GM23338 (cell line): ENCODE results near the gene ADAM20. TPM values are rescaled to one million over a fixed set of nuclear protein-coding genes. Genes with fewer than 3 reads are reported as not detected.

ENCODE experiments used
- ATAC-seq: fragments of 200-7000 bp; cut with Tn5 transposase; 3 replicates; pipeline ENCODE4 v1.9.1; 2020
- DNase-seq: peaks from one replicate; pipeline ENCODE4 v3.0.0-alpha.2; 2015; ENCODE audit warnings: low spot score
- H2AFZ ChIP-seq: fragments of 200-600 bp; sonication (generic); 2 replicates; pipeline ENCODE4 v1.8.0; 2016; ENCODE audit warnings: antibody characterized with exemption, mild to moderate bottlenecking, moderate library complexity
- H3F3A ChIP-seq: fragments of 200-600 bp; sonication (generic); replicated peaks from 2 replicates; pipeline ENCODE4 v1.8.0; 2017; ENCODE audit warnings: antibody characterized with exemption, mixed run types, low read depth
- H3K27ac ChIP-seq: fragments of 200-600 bp; sonication (generic); 2 replicates; pipeline ENCODE4 v1.6.1; 2016; ENCODE audit warnings: low read depth
- H3K27me3 ChIP-seq: fragments of 200-600 bp; sonication (generic); 2 replicates; pipeline ENCODE4 v1.8.0; 2016; ENCODE audit warnings: mild to moderate bottlenecking, mixed run types, moderate library complexity; ENCODE audit not compliant: insufficient read depth
- H3K36me3 ChIP-seq: fragments of 200-600 bp; sonication (generic); 2 replicates; pipeline ENCODE4 v1.8.0; 2016; ENCODE audit warnings: mild to moderate bottlenecking; ENCODE audit not compliant: insufficient read depth
- H3K4me1 ChIP-seq: fragments of 200-600 bp; sonication (generic); 2 replicates; pipeline ENCODE4 v1.8.0; 2016; ENCODE audit warnings: mild to moderate bottlenecking, moderate library complexity; ENCODE audit not compliant: insufficient read depth
- H3K4me2 ChIP-seq: fragments of 200-600 bp; sonication (generic); 2 replicates; pipeline ENCODE4 v1.7.1; 2017; ENCODE audit warnings: mixed run types
- H3K4me3 ChIP-seq: fragments of 200-600 bp; sonication (generic); 2 replicates; pipeline ENCODE4 v1.6.1; 2016; ENCODE audit warnings: mixed run types
- H3K79me2 ChIP-seq: fragments of 200-600 bp; sonication (generic); replicated peaks from 2 replicates; pipeline ENCODE4 v1.8.0; 2017; ENCODE audit warnings: mild to moderate bottlenecking; ENCODE audit not compliant: insufficient read depth
- H3K9me2 ChIP-seq: fragments of 200-600 bp; sonication (generic); 2 replicates; pipeline ENCODE4 v1.8.0; 2017; ENCODE audit not compliant: insufficient read depth
- H4K20me1 ChIP-seq: fragments of 200-600 bp; sonication (generic); replicated peaks from 2 replicates; pipeline ENCODE4 v1.8.0; 2017; ENCODE audit warnings: mild to moderate bottlenecking; ENCODE audit not compliant: insufficient read depth
- H3K27ac Mint-ChIP-seq: 2 replicates; pipeline ENCODE4 v1.8.0; 2020; ENCODE audit warnings: inconsistent platforms, mild to moderate bottlenecking, moderate library complexity, mixed read lengths
- H3K27me3 Mint-ChIP-seq: 3 replicates; pipeline ENCODE4 v1.8.0; 2022; ENCODE audit warnings: low read depth, mild to moderate bottlenecking, moderate library complexity, mixed read lengths, inconsistent platforms; ENCODE audit not compliant: insufficient read depth, poor library complexity
- H3K36me3 Mint-ChIP-seq: 3 replicates; pipeline ENCODE4 v1.8.0; 2021; ENCODE audit warnings: low read depth, mild to moderate bottlenecking, inconsistent platforms, moderate library complexity, mixed read lengths
- H3K4me1 Mint-ChIP-seq: 3 replicates; pipeline ENCODE4 v1.8.0; 2020; ENCODE audit warnings: mild to moderate bottlenecking, inconsistent platforms, mixed read lengths
- H3K4me3 Mint-ChIP-seq: 3 replicates; pipeline ENCODE4 v1.8.0; 2021; ENCODE audit warnings: moderate library complexity, mild to moderate bottlenecking, inconsistent platforms, mixed read lengths
- H3K9me3 Mint-ChIP-seq: 3 replicates; pipeline ENCODE4 v1.8.0; 2020; ENCODE audit warnings: moderate library complexity, mild to moderate bottlenecking, inconsistent platforms, mixed read lengths
- CREB1 ChIP-seq: fragments of 250-450 bp; sonication (Bioruptor Pico); IDR thresholded peaks from 2 replicates; pipeline ENCODE4 v1.5.0; 2020; ENCODE audit warnings: low read depth, mild to moderate bottlenecking, moderate library complexity
- CTCF ChIP-seq, 2 experiments: fragments of 200-600 bp in 1 of 2; sonication (generic) in 1 of 2; conservative IDR thresholded peaks; 2 replicates each; pipeline versions ENCODE4 v1.5.1 to v1.6.1; 2016 to 2017; ENCODE audit warnings: antibody characterized with exemption in 2 of 2, low read depth in 2 of 2, mild to moderate bottlenecking in 2 of 2, moderate library complexity in 1 of 2
- ETS1 ChIP-seq: IDR thresholded peaks from 2 replicates; pipeline ENCODE4 v1.6.1; 2016; ENCODE audit warnings: antibody characterized with exemption
- EZH2 ChIP-seq: fragments of 200-600 bp; sonication (generic); IDR thresholded peaks from one replicate; pipeline ENCODE4 v1.8.0; 2017; ENCODE audit warnings: antibody characterized with exemption, mild to moderate bottlenecking, low read depth; ENCODE audit not compliant: unreplicated experiment
- EZH2phosphoT487 ChIP-seq: fragments of 200-600 bp; sonication (generic); IDR thresholded peaks from one replicate; pipeline ENCODE4 v1.8.1; 2018; ENCODE audit warnings: antibody characterized with exemption; ENCODE audit not compliant: unreplicated experiment
- JUNB ChIP-seq: IDR thresholded peaks from one replicate; pipeline ENCODE4 v1.6.1; 2016; ENCODE audit warnings: antibody characterized with exemption; ENCODE audit not compliant: unreplicated experiment
- NANOG ChIP-seq: IDR thresholded peaks from 2 replicates; pipeline ENCODE4 v1.6.1; 2016; ENCODE audit warnings: antibody characterized with exemption, borderline replicate concordance
- POLR2AphosphoS5 ChIP-seq: IDR thresholded peaks from 2 replicates; pipeline ENCODE4 v1.6.1; 2016; ENCODE audit warnings: antibody characterized with exemption, low read depth
- REST ChIP-seq: IDR thresholded peaks from one replicate; pipeline ENCODE4 v1.6.1; 2018; ENCODE audit warnings: antibody characterized with exemption; ENCODE audit not compliant: unreplicated experiment
- STAT1 ChIP-seq: IDR thresholded peaks from one replicate; pipeline ENCODE4 v1.6.1; 2016; ENCODE audit warnings: antibody characterized with exemption; ENCODE audit not compliant: unreplicated experiment
- ZNF114 ChIP-seq: fragments of 250-450 bp; sonication (Bioruptor Pico); IDR thresholded peaks from 2 replicates; pipeline ENCODE4 v1.5.0; 2020; ENCODE audit warnings: mild to moderate bottlenecking, moderate library complexity
- ZNF331 ChIP-seq: fragments of 250-450 bp; sonication (Bioruptor Pico); IDR thresholded peaks from 2 replicates; pipeline ENCODE4 v1.5.0; 2020; ENCODE audit warnings: low read depth, mild to moderate bottlenecking, moderate library complexity
- ZNF462 ChIP-seq: fragments of 250-450 bp; sonication (Bioruptor Pico); IDR thresholded peaks from 2 replicates; pipeline ENCODE4 v1.5.0; 2020; ENCODE audit warnings: mild to moderate bottlenecking, moderate library complexity
- polyA plus RNA-seq: library from polyadenylated mRNA; unstranded; fragments of >200 nt; fragmentation: Nextera tagmentation; extraction: Ambion mirVana; gene quantifications from 2 replicates; pipeline ENCODE4 v1.2.1, GENCODE V29; 2016
- total RNA-seq: library from RNA; depleted of rRNA; stranded (reverse); fragments of >200 nt; shearing (Covaris generic); gene quantifications from 2 replicates; pipeline ENCODE4 v1.2.3, GENCODE V29; 2014

Gene ADAM20
- total and polyA plus RNA-seq, 2 experiments from 2014 or later = 0.06 to 2.1 TPM

GRCh38 chr14:70514168-70515069 lies 20.4 kb downstream of the ADAM20 start:
- H3K9me3 Mint-ChIP-seq = peaks cover 18% of the 10 kb centered on the region
- no peaks in the 10 kb centered on the region for H3K4me1 Mint-ChIP-seq
- H3K27ac ChIP-seq = no peak overlapping the region
- no peak overlapping the region for H3K4me2 ChIP-seq
- no peak overlapping the region for H2AFZ ChIP-seq
- H3K4me3 ChIP-seq = no peak overlapping the region
- no peaks in the 10 kb centered on the region for H3F3A ChIP-seq
- H3K79me2 ChIP-seq = no peaks in the 10 kb centered on the region
- 0 out of 2 replicates have a peak, but pooled peaks cover 3% of the 10 kb centered on the region for H3K4me1 ChIP-seq
- DNase-seq = no peak
- no peaks in the 10 kb centered on the region; the same call in 1 of the 2 replicates for H3K9me2 ChIP-seq
- no peak for ATAC-seq
- no peak overlapping the region for H3K27ac Mint-ChIP-seq
- H3K4me3 Mint-ChIP-seq = no peak overlapping the region
- H3K36me3 Mint-ChIP-seq = peaks cover under 1% of the 10 kb centered on the region; the same call in 2 of the 3 replicates
- H4K20me1 ChIP-seq = no peaks in the 10 kb centered on the region
- no peaks in the 10 kb centered on the region for H3K27me3 Mint-ChIP-seq
- no peak for TF ChIP-seq ZNF331
- no peak for TF ChIP-seq ZNF462 (CRISPR knock-in tag)
- TF ChIP-seq REST = no peak
- no peak for TF ChIP-seq STAT1
- no peak for TF ChIP-seq ZNF114 (CRISPR knock-in tag)
- TF ChIP-seq CTCF (conservative IDR thresholded peaks at IDR 0.05; ENCODE audit: low read depth in 2 of 2) = no peak
- no peak for TF ChIP-seq NANOG
- no peak for TF ChIP-seq ETS1
- no peak for TF ChIP-seq POLR2AphosphoS5
- TF ChIP-seq CREB1 (CRISPR knock-in tag) = no peak
- no peak for TF ChIP-seq EZH2
- TF ChIP-seq JUNB = no peak
- TF ChIP-seq EZH2phosphoT487 = no peak
- no peaks in the 10 kb centered on the region for H3K27me3 ChIP-seq
- H3K36me3 ChIP-seq = no peaks in the 10 kb centered on the region
